ENCODE measurements around the gene ERC2. TPM values are rescaled to one million over a fixed set of nuclear protein-coding genes. Genes with fewer than 3 reads are reported as not detected.

Gene ERC2
- polyA plus RNA-seq, 3 donors from 2014 or later, result not detected

- Mint-ChIP-seq H3K27me3 (ENCODE audit: low read depth in 3 of 3) (peaks cover 3 to 11% (median 6%) of the 10 kb centered on the region in 3 donors), H3K4me3 (no peak overlapping the region), H3K27ac (no peak overlapping the region), H3K9me3 (peaks cover 0 to 3% (median 0%) of the 10 kb centered on the region in 6 donors), H3K4me1 (no peaks in the 10 kb centered on the region), H3K36me3 (no peaks in the 10 kb centered on the region)
- no peak for DNase-seq
These were observed 125.8 kb downstream of the ERC2 start for GRCh38 chr3:56342475-56342874.

DNA sequence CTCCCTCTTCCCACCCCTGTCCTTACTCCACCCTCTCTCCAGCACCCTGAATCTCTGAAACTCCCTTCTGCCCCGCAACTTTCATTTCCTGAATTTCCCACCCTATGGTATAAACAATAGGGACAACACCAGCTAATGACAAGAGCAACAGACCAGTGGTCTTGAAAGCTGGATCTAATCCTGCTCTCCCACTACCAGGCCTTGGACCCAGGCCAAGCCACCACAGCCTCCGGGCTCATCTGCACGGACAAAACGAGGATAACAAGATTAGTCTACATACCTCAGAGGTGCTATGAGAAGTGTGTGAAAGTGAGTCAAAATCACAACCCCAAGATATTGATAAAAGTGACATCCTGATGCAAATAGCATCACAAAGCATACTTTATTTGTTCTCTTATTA is 128.6 kb downstream of the ERC2 start:
- DNase-seq, result no peak
- H3K4me3 Mint-ChIP-seq, result no peak overlapping the region
- H3K36me3 Mint-ChIP-seq, result no peaks in the 10 kb centered on the region
- peaks cover 0 to 6% (median 3%) of the 10 kb centered on the region in 3 donors for H3K27me3 Mint-ChIP-seq (ENCODE audit: low read depth in 3 of 3)
- no peaks in the 10 kb centered on the region for H3K4me1 Mint-ChIP-seq
- H3K27ac Mint-ChIP-seq, result no peak overlapping the region
- H3K9me3 Mint-ChIP-seq, result no peaks in the 10 kb centered on the region

DNA sequence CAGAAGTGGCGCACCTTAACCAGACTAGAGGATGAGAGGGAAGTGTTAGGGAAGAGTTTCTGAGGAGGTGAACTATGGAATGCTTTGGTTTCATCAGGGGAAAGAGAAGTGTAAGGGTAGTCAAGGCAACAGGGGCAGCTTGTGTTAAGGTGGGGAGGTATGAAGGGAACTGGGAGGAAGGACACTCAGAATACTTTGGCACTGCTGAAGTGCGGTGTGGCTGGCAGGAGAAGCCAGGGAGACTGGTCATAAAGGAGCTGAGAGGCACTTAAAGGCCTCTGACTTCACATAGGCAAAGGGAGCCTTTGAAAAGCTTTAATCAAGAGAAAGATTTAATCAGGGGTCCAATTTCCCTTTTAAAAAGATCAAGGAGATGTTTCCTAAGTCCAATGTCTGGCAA is 129.0 kb downstream of the ERC2 start:
- H3K4me3 Mint-ChIP-seq, result no peak overlapping the region
- peaks cover 0 to 6% (median 3%) of the 10 kb centered on the region in 3 donors for H3K27me3 Mint-ChIP-seq (ENCODE audit: low read depth in 3 of 3)
- H3K27ac Mint-ChIP-seq, result no peak overlapping the region
- no peaks in the 10 kb centered on the region for H3K36me3 Mint-ChIP-seq
- H3K4me1 Mint-ChIP-seq, result no peaks in the 10 kb centered on the region
- no peak for DNase-seq
- no peaks in the 10 kb centered on the region for H3K9me3 Mint-ChIP-seq

DNA sequence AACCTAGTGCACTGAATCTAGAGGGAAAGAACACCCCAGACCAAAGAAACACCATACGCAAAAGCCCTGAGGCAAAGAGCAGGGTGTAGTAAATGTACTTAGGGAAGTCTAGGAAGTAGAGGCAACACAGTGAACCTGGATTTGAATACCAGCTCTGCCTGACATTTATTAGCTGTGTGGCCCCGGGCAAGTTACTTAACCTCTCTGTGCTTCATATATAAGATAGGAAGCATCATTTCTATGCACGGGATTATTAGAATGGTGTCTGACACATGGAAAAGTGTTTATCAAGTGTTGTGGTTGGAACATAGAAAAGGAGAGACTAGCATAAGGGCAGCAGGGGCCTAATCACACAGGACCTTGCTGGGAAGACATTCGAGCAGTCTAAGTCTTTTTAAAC is 132.2 kb downstream of the ERC2 start:
- H3K36me3 Mint-ChIP-seq, result no peaks in the 10 kb centered on the region
- no peak overlapping the region for H3K4me3 Mint-ChIP-seq
- no peak overlapping the region for H3K27ac Mint-ChIP-seq
- peaks cover 0 to 6% (median 0%) of the 10 kb centered on the region in 3 donors for H3K27me3 Mint-ChIP-seq (ENCODE audit: low read depth in 3 of 3)
- no peaks in the 10 kb centered on the region for H3K4me1 Mint-ChIP-seq
- DNase-seq, result no peak
- H3K9me3 Mint-ChIP-seq, result no peaks in the 10 kb centered on the region

- H3K9me3 Mint-ChIP-seq, result peaks cover 0 to 1% (median 0%) of the 10 kb centered on the region in 6 donors
- peaks cover 0 to 1% (median 0%) of the 10 kb centered on the region in 3 donors for H3K27me3 Mint-ChIP-seq (ENCODE audit: low read depth in 3 of 3)
- no peak overlapping the region for H3K27ac Mint-ChIP-seq
- no peak for DNase-seq
- H3K4me1 Mint-ChIP-seq, result no peaks in the 10 kb centered on the region
- H3K4me3 Mint-ChIP-seq, result no peak overlapping the region
- H3K36me3 Mint-ChIP-seq, result no peaks in the 10 kb centered on the region
These were observed 143.8 kb downstream of the ERC2 start for GRCh38 chr3:56324473-56324872.

- no peaks in the 10 kb centered on the region for H3K4me1 Mint-ChIP-seq
- no peak for DNase-seq
- peak overlapping the region in 1 of 5 donors; percentile 5 for H3K4me3 Mint-ChIP-seq
- peaks cover 0 to 1% (median 0%) of the 10 kb centered on the region in 3 donors for H3K27me3 Mint-ChIP-seq (ENCODE audit: low read depth in 3 of 3)
- peaks cover 0 to 1% (median 0%) of the 10 kb centered on the region in 6 donors for H3K9me3 Mint-ChIP-seq
- H3K36me3 Mint-ChIP-seq, result no peaks in the 10 kb centered on the region
- H3K27ac Mint-ChIP-seq, result no peak overlapping the region
These were observed 144.3 kb downstream of the ERC2 start for GRCh38 chr3:56323986-56324420.

DNA sequence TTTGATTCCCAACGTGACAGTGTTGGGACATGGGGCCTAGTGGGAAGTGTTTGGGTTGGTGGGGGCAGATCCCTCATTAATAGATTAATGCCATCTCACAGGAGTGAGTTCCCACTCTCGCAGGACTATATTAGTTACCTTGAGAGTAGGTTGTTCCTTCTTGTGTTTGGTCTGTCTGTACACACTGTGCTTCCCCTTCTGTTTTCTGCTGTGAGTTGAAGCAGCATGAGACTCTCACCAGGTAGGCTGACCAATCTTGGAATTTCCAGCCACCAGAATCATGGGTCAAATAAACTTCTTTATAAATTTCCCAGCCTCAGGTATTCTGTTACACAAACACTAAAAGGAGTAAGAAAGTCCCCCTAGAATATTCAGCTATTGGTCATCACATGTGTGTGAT is 145.4 kb downstream of the ERC2 start:
- Mint-ChIP-seq H3K4me1 (no peaks in the 10 kb centered on the region), H3K4me3 (no peak overlapping the region), H3K36me3 (no peaks in the 10 kb centered on the region), H3K27me3 (ENCODE audit: low read depth in 3 of 3) (peaks cover 0 to 2% (median 1%) of the 10 kb centered on the region in 3 donors), H3K27ac (no peak overlapping the region), H3K9me3 (no peaks in the 10 kb centered on the region)
- no peak for DNase-seq

GRCh38 chr3:56321892-56322291 is 146.4 kb downstream of the ERC2 start:
- Mint-ChIP-seq H3K27me3 (ENCODE audit: low read depth in 3 of 3) (peaks cover 0 to 2% (median 1%) of the 10 kb centered on the region in 3 donors), H3K27ac (no peak overlapping the region), H3K9me3 (no peaks in the 10 kb centered on the region), H3K36me3 (no peaks in the 10 kb centered on the region), H3K4me1 (no peaks in the 10 kb centered on the region), H3K4me3 (no peak overlapping the region)
- DNase-seq, result no peak

- Mint-ChIP-seq H3K27me3 (ENCODE audit: low read depth in 3 of 3) (peaks cover 0 to 2% (median 1%) of the 10 kb centered on the region in 3 donors), H3K36me3 (no peaks in the 10 kb centered on the region), H3K4me1 (no peaks in the 10 kb centered on the region), H3K4me3 (no peak overlapping the region), H3K9me3 (no peaks in the 10 kb centered on the region), H3K27ac (no peak overlapping the region)
- DNase-seq, result no peak
These were observed 146.9 kb downstream of the ERC2 start for GRCh38 chr3:56321383-56321782.

- no peaks in the 10 kb centered on the region for H3K36me3 Mint-ChIP-seq
- H3K9me3 Mint-ChIP-seq, result no peaks in the 10 kb centered on the region
- DNase-seq, result no peak
- H3K27ac Mint-ChIP-seq, result no peak overlapping the region
- no peak overlapping the region for H3K4me3 Mint-ChIP-seq
- H3K27me3 Mint-ChIP-seq (ENCODE audit: low read depth in 3 of 3), result peaks cover 0 to 2% (median 0%) of the 10 kb centered on the region in 3 donors
- H3K4me1 Mint-ChIP-seq, result no peaks in the 10 kb centered on the region
These were observed 147.4 kb downstream of the ERC2 start for GRCh38 chr3:56320883-56321282.

DNA sequence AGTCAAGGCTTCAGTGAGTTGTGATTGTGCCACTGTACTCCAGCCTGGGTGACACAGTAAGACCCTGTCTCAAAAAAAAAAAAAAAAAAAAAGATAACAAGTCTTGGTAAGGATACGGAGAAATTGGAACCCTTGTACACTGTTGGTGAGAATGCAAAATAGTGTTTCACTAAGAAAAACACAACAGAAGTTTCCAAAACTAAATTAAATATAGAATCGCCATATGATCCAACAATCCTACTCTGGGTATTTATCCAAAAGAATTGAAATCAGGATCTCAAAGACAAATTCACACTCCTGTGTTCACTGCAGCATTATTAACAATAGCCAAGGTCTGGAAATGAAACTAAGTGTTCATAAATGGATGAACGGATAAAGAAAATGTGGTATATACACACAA is 149.4 kb downstream of the ERC2 start:
- Mint-ChIP-seq H3K4me3 (no peak overlapping the region), H3K9me3 (no peaks in the 10 kb centered on the region), H3K36me3 (no peaks in the 10 kb centered on the region), H3K27me3 (ENCODE audit: low read depth in 3 of 3) (peaks cover 0 to 5% (median 0%) of the 10 kb centered on the region in 3 donors), H3K27ac (no peak overlapping the region), H3K4me1 (no peaks in the 10 kb centered on the region)
- DNase-seq, result no peak

DNA sequence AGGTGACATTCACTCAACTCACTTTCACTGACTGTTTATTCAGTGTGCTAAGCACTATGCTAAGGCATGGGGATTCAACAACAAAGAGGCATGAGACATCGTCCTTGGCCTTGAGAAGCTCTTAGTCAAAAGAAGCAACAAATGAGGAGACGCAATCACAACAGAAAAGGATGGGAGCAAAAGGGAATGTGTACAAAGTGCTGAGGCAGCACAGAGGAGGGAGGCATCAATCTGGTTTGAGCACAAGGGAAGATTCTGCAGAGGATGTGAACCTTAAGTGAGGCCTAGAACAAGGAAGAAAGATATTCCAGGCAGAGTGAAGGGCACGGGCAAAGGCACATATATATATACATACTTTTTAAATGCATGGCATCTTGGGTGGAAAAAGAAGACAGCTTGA is 151.3 kb downstream of the ERC2 start:
- Mint-ChIP-seq H3K4me1 (no peaks in the 10 kb centered on the region), H3K4me3 (no peak overlapping the region), H3K9me3 (peaks cover 0 to 2% (median 0%) of the 10 kb centered on the region in 6 donors), H3K27ac (no peak overlapping the region), H3K27me3 (ENCODE audit: low read depth in 3 of 3) (peaks cover 0 to 5% (median 0%) of the 10 kb centered on the region in 3 donors), H3K36me3 (no peaks in the 10 kb centered on the region)
- no peak for DNase-seq

DNA sequence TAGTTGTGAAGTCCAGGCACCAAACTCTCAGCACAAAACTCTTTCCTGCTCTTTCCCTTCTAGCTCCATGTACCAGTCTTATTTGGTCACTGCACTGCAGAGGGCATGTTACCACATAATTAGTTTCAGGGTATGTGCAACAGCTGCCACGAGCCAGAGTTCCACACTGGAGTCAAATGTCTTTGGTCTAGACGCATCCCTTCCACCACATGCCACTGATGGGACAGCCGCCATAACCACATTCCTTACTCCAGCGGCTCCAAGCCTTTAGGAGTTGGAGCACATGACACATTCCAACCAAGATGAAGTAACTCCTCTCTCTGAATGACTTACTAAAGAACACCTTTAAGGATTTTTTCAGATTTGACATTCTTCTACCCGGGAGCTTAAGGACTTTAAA is 153.4 kb downstream of the ERC2 start:
- Mint-ChIP-seq H3K4me3 (no peak overlapping the region), H3K4me1 (no peaks in the 10 kb centered on the region), H3K9me3 (peaks cover 0 to 3% (median 0%) of the 10 kb centered on the region in 6 donors), H3K36me3 (no peaks in the 10 kb centered on the region), H3K27me3 (ENCODE audit: low read depth in 3 of 3) (peaks cover 0 to 5% (median 0%) of the 10 kb centered on the region in 3 donors), H3K27ac (no peak overlapping the region)
- DNase-seq, result no peak

DNA sequence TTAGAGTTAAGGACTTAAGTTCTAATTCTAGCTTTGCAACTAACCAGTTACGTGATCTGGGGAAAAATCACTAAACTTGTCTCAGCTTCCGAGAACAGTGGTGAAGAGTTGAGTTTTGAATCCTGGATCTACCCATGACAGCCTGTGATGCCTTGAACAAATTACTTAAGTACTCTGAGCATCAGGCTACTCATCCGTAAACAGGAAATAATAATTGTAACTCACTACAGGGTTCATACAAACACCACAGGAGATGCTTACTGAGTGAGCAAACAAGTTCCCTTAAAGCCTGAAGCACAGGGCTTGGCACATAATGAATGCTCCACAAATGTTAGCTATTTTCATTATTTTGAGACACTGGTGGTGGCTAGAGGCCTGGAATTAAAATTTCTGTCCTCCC is 158.8 kb downstream of the ERC2 start:
- Mint-ChIP-seq H3K4me1 (no peaks in the 10 kb centered on the region), H3K9me3 (peaks cover 0 to 3% (median 0%) of the 10 kb centered on the region in 6 donors), H3K27ac (no peak overlapping the region), H3K36me3 (no peaks in the 10 kb centered on the region), H3K4me3 (no peak overlapping the region), H3K27me3 (ENCODE audit: low read depth in 3 of 3) (no peaks in the 10 kb centered on the region)
- DNase-seq, result no peak

DNA sequence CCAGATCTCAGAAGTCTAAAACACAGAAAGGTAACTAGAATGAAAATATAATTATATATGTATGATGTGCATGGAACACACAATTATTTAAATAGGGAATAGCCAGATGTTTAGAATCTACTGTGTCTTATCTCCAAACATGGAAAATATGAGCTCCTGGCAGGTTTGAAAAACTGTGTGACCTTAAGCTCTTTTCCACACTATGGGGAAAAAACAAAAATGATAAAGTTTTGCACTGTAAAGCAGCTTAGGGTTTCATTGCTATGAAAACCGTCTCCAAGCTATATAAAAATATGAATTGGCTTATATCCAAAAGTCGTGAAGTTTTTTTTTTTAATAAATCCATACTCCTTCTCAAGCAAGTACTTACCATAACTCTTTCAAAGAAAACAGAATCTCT is 159.8 kb downstream of the ERC2 start:
- peaks cover 0 to 3% (median 0%) of the 10 kb centered on the region in 6 donors for H3K9me3 Mint-ChIP-seq
- H3K27me3 Mint-ChIP-seq (ENCODE audit: low read depth in 3 of 3), result no peaks in the 10 kb centered on the region
- no peak overlapping the region for H3K4me3 Mint-ChIP-seq
- H3K27ac Mint-ChIP-seq, result no peak overlapping the region
- no peaks in the 10 kb centered on the region for H3K36me3 Mint-ChIP-seq
- DNase-seq, result no peak
- H3K4me1 Mint-ChIP-seq, result no peaks in the 10 kb centered on the region
